Measurements from ENCODE around the gene TSR3.
A peak's percentile ranks its signal among the peaks of the same experiment; 100 is the strongest.

Gene TSR3

DNA sequence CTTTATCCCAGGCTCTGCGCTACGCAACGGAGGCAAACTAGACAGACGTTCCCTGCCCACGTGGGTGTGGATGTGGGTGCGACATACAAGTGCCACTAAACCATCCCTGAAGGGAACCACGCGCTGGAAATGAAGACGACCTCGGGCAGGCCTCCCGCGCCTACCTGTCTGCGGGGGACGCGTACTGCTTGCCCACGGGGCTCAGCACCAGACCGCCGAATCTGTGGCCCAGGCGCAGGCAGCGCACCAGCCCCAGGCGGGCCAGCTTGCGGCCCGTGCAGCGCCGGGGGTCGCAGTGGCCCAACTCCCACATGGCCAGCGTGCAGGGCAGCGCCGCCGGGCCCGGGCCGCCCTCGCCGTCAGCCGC is 480 bp downstream of the TSR3 start:
- Histone ChIP-seq H2AFZ (ENCODE audit: low read depth, low read length) (peak overlapping the region; percentile 93), H4K20me1 (ENCODE audit: insufficient read depth, low read length) (peaks cover 44% of the 10 kb centered on the region), H3K4me1 (ENCODE audit: insufficient read depth, low read length) (peaks cover 46% of the 10 kb centered on the region), H3K79me2 (ENCODE audit: insufficient read depth, low read length) (peaks cover 67% of the 10 kb centered on the region), H3K9me3 (ENCODE audit: insufficient read depth, low read length, severe bottlenecking) (no peaks in the 10 kb centered on the region), H3K27ac (ENCODE audit: low read length) (peak overlapping the region; percentile 78), H3K4me3 (ENCODE audit: low read depth in 1 of 2, low read length in 2 of 2) (peak overlapping the region; percentile 93 to 96), H3K4me2 (ENCODE audit: insufficient read depth, low read length) (peak overlapping the region; percentile 100), H3K36me3 (ENCODE audit: insufficient read depth, low read length) (peaks cover 35% of the 10 kb centered on the region), H3K9ac (ENCODE audit: low read depth, low read length) (peak overlapping the region; percentile 95), H3K27me3 (ENCODE audit: insufficient read depth, low read length, poor library complexity) (no peaks in the 10 kb centered on the region)
- ATAC-seq (ENCODE audit: insufficient read depth, low read depth), result peak; percentile 18; the same call in 2 of the 3 replicates
- no peak for TF ChIP-seq EZH2 (IDR thresholded peaks at IDR 0.05; ENCODE audit: borderline replicate concordance, low read depth, low read length, severe bottlenecking)
- TF ChIP-seq, protein P1, sequence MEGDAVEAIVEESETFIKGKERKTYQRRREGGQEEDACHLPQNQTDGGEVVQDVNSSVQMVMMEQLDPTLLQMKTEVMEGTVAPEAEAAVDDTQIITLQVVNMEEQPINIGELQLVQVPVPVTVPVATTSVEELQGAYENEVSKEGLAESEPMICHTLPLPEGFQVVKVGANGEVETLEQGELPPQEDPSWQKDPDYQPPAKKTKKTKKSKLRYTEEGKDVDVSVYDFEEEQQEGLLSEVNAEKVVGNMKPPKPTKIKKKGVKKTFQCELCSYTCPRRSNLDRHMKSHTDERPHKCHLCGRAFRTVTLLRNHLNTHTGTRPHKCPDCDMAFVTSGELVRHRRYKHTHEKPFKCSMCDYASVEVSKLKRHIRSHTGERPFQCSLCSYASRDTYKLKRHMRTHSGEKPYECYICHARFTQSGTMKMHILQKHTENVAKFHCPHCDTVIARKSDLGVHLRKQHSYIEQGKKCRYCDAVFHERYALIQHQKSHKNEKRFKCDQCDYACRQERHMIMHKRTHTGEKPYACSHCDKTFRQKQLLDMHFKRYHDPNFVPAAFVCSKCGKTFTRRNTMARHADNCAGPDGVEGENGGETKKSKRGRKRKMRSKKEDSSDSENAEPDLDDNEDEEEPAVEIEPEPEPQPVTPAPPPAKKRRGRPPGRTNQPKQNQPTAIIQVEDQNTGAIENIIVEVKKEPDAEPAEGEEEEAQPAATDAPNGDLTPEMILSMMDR (IDR thresholded peaks at IDR 0.05; ENCODE audit: borderline replicate concordance, extremely low read depth, low read length, poor library complexity, severe bottlenecking), result no peak
- no peak for DNase-seq

DNA sequence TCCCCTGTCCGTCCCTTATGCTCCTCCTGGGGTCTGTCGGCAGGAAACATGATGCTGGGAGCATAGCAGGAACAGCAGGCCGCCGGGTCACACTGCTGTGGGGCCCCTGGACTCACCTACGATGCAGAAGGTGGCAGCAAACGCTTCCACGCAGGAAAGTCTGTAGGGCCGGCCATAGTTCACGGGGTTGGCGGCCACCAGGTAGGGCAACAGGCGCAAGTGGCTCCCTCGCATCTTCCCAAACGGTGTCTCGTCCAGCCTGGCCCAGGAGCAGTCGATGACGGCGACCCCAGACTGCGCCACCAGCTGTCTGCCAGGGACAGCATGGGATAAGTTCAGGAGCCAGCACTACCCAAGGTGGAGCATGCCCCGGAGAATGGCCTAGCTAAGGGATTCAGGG is 987 bp downstream of the TSR3 start:
- H3K4me1 ChIP-seq (ENCODE audit: insufficient read depth, low read length), result peaks cover 46% of the 10 kb centered on the region
- H2AFZ ChIP-seq (ENCODE audit: low read depth, low read length), result no peak overlapping the region
- peak overlapping the region; percentile 93 to 96; a peak in 3 of 4 replicates for H3K4me3 ChIP-seq (ENCODE audit: low read depth in 1 of 2, low read length in 2 of 2)
- H3K27ac ChIP-seq (ENCODE audit: low read length), result peak overlapping the region; percentile 78
- H3K4me2 ChIP-seq (ENCODE audit: insufficient read depth, low read length), result peak overlapping the region; percentile 100
- no peak for DNase-seq
- no peak for ATAC-seq (ENCODE audit: insufficient read depth, low read depth)
- peaks cover 35% of the 10 kb centered on the region for H3K36me3 ChIP-seq (ENCODE audit: insufficient read depth, low read length)
- no peaks in the 10 kb centered on the region for H3K27me3 ChIP-seq (ENCODE audit: insufficient read depth, low read length, poor library complexity)
- no peaks in the 10 kb centered on the region for H3K9me3 ChIP-seq (ENCODE audit: insufficient read depth, low read length, severe bottlenecking)
- H4K20me1 ChIP-seq (ENCODE audit: insufficient read depth, low read length), result peaks cover 39% of the 10 kb centered on the region
- TF ChIP-seq EZH2 (IDR thresholded peaks at IDR 0.05; ENCODE audit: borderline replicate concordance, low read depth, low read length, severe bottlenecking), result no peak
- TF ChIP-seq, protein P1 (IDR thresholded peaks at IDR 0.05; ENCODE audit: borderline replicate concordance, extremely low read depth, low read length, poor library complexity, severe bottlenecking), result no peak
- peak overlapping the region; percentile 95 for H3K9ac ChIP-seq (ENCODE audit: low read depth, low read length)
- peaks cover 62% of the 10 kb centered on the region for H3K79me2 ChIP-seq (ENCODE audit: insufficient read depth, low read length)

GRCh38 chr16:1349951-1350350 is 1.7 kb downstream of the TSR3 start:
- Histone ChIP-seq H3K79me2 (ENCODE audit: insufficient read depth, low read length) (peaks cover 54% of the 10 kb centered on the region), H3K27me3 (ENCODE audit: insufficient read depth, low read length, poor library complexity) (no peaks in the 10 kb centered on the region), H3K4me2 (ENCODE audit: insufficient read depth, low read length) (peak overlapping the region; percentile 100), H4K20me1 (ENCODE audit: insufficient read depth, low read length) (peaks cover 32% of the 10 kb centered on the region), H3K36me3 (ENCODE audit: insufficient read depth, low read length) (peaks cover 35% of the 10 kb centered on the region), H3K4me1 (ENCODE audit: insufficient read depth, low read length) (peaks cover 43% of the 10 kb centered on the region), H3K27ac (ENCODE audit: low read length) (no peak overlapping the region), H3K4me3 (ENCODE audit: low read depth in 1 of 2, low read length in 2 of 2) (peak overlapping the region in 1 of 2 experiments; percentile 96; a peak in 2 of 4 replicates), H3K9ac (ENCODE audit: low read depth, low read length) (peak overlapping the region; percentile 95; the same call in 1 of the 2 replicates), H3K9me3 (ENCODE audit: insufficient read depth, low read length, severe bottlenecking) (no peaks in the 10 kb centered on the region), H2AFZ (ENCODE audit: low read depth, low read length) (no peak overlapping the region)
- no peak for TF ChIP-seq EZH2 (IDR thresholded peaks at IDR 0.05; ENCODE audit: borderline replicate concordance, low read depth, low read length, severe bottlenecking)
- TF ChIP-seq, protein P1 (IDR thresholded peaks at IDR 0.05; ENCODE audit: borderline replicate concordance, extremely low read depth, low read length, poor library complexity, severe bottlenecking), result no peak
- no peak for DNase-seq
- no peak for ATAC-seq (ENCODE audit: insufficient read depth, low read depth)

All from DND-41 (cell line).